PFSK-1 (cell line): ENCODE data around the gene IQCK.

Source experiments
- FOXP2 ChIP-seq: optimal IDR thresholded peaks from 2 replicates; pipeline ENCODE3; 2011; ENCODE audit warnings: borderline replicate concordance, control low read depth, inconsistent platforms; ENCODE audit not compliant: insufficient read depth; ENCODE audit errors: extremely low read length, extremely low read depth
- POLR2AphosphoS5 ChIP-seq: IDR thresholded peaks from 2 replicates; pipeline ENCODE4 v1.6.1; 2012; ENCODE audit warnings: low read depth, mild to moderate bottlenecking, control low read depth, low read length, moderate library complexity
- SIN3A ChIP-seq: IDR thresholded peaks from 2 replicates; pipeline ENCODE4 v1.6.1; 2012; ENCODE audit warnings: mild to moderate bottlenecking, low read length, moderate library complexity, borderline replicate concordance; ENCODE audit not compliant: insufficient read depth
- TAF1 ChIP-seq: IDR thresholded peaks from 2 replicates; pipeline ENCODE4 v1.6.1; 2012; ENCODE audit warnings: low read length, control low read depth, borderline replicate concordance; ENCODE audit not compliant: insufficient read depth
- TF ChIP-seq, protein P1 (sequence below), 2 experiments: IDR thresholded peaks; 2 replicates each; pipeline versions ENCODE4 v1.6.1 to v1.8.0; 2011 to 2012; ENCODE audit warnings: low read depth in 2 of 2, low read length in 2 of 2, control low read depth in 1 of 2, inconsistent platforms in 1 of 2, mild to moderate bottlenecking in 1 of 2, moderate library complexity in 1 of 2; ENCODE audit not compliant: insufficient read depth in 1 of 2

IQCK gene

DNA sequence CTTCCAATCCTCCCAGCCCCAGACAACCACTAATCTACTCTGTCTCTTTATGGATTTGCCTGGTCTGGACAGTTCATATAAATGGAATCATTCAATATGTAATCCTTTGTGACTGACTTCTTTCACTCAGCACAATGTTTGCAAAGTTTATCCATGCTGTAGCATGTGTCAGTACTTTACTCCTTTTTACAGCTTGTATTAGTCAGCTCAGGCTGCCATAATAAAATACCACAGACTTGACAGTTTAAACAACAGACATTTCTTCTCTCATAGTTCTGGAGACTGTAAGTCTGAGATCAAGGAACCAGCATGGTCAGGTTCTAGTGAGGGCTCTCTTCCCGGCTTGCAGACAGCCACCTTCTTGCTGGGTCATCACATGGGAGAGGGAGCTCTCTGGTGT is 125.3 kb downstream of the IQCK start:
- TF ChIP-seq, protein P1, sequence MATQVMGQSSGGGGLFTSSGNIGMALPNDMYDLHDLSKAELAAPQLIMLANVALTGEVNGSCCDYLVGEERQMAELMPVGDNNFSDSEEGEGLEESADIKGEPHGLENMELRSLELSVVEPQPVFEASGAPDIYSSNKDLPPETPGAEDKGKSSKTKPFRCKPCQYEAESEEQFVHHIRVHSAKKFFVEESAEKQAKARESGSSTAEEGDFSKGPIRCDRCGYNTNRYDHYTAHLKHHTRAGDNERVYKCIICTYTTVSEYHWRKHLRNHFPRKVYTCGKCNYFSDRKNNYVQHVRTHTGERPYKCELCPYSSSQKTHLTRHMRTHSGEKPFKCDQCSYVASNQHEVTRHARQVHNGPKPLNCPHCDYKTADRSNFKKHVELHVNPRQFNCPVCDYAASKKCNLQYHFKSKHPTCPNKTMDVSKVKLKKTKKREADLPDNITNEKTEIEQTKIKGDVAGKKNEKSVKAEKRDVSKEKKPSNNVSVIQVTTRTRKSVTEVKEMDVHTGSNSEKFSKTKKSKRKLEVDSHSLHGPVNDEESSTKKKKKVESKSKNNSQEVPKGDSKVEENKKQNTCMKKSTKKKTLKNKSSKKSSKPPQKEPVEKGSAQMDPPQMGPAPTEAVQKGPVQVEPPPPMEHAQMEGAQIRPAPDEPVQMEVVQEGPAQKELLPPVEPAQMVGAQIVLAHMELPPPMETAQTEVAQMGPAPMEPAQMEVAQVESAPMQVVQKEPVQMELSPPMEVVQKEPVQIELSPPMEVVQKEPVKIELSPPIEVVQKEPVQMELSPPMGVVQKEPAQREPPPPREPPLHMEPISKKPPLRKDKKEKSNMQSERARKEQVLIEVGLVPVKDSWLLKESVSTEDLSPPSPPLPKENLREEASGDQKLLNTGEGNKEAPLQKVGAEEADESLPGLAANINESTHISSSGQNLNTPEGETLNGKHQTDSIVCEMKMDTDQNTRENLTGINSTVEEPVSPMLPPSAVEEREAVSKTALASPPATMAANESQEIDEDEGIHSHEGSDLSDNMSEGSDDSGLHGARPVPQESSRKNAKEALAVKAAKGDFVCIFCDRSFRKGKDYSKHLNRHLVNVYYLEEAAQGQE (IDR thresholded peaks at IDR 0.05; ENCODE audit: insufficient read depth in 1 of 2, low read depth in 2 of 2, low read length in 2 of 2): no peak
- TF ChIP-seq SIN3A: no peak

- no peak for TF ChIP-seq TAF1
- TF ChIP-seq FOXP2: no peak
- no peak for TF ChIP-seq SIN3A
- TF ChIP-seq, protein P1 (IDR thresholded peaks at IDR 0.05; ENCODE audit: insufficient read depth in 1 of 2, low read depth in 2 of 2, low read length in 2 of 2): no peak
- TF ChIP-seq POLR2AphosphoS5: no peak
Observed at GRCh38 chr16:19844945-19845641, 127.0 kb downstream of the IQCK start.

DNA sequence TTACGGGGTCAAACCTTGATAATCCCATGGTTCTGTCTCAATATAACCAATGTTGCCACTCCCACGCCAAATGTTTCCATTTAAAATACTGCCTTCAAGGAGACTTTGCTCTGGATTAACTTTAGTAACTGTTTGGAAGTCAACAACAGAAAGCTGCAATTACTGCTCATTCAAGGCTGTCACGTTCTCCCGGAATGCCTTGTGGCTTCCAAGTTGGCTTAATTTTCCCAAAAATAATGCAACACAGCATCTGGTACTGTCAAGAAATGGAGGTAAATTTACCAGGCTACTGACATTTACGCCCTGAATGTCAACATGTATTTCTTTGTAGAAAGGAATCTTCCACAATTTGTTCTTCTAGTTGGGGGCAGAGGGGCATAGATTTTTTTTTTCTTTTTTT is 128.4 kb downstream of the IQCK start:
- TF ChIP-seq POLR2AphosphoS5 (no peak), SIN3A (no peak), TAF1 (no peak), FOXP2 (no peak)
- TF ChIP-seq, protein P1 (IDR thresholded peaks at IDR 0.05; ENCODE audit: insufficient read depth in 1 of 2, low read depth in 2 of 2, low read length in 2 of 2): no peak

DNA sequence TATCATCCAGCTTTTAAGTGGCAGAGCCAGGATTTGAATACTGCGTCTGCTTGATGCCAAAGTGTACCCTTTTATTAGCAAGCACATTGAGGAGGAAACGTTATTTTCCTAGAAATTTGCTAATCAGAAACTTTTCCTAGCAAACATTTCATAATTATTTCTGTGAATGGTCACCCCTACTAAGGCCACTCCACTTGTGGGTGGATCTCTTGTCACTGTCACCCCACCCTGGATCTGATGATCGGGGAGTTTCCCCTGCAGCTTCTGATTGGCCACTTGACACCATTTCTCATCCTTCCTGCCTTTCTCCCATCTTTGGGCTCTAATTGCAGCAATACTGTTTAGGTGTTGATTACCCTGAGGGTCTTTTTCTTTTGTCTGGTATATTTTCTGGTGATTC is 130.7 kb downstream of the IQCK start:
- TF ChIP-seq TAF1: no peak

DNA sequence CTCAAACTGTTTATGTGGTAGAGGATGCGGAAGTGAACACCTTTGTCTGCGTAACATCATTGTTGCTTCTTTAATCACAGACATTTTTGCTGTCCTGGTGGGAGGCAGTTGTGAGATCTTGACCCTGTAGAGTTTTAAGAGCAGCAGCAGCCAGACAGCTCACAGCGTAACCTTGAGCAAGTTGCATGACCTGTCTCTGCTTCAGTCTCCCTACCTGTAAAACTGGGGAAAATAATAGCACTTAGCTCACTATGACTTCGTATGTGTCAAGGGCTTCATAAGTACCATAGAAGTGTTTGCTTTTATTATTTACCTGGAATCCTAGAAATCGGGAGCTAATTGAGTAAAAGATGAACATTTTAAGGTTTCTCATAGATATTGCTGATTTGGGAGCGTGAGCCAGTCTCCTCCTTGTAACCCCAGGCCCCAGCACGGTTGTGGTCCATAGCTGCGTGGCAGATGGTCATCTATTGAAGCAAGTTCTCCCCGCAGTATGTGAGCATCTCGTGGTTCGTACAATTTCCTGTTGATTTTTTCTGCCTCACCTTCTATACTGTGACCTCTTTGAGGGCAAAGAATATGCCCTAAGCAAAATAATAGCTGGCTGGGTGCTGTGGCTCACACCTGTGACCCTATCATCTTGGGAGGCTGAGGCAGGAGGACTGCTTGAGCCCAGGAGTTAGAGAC is 132.2 kb downstream of the IQCK start:
- TF ChIP-seq, protein P1 (IDR thresholded peaks at IDR 0.05; ENCODE audit: insufficient read depth in 1 of 2, low read depth in 2 of 2, low read length in 2 of 2): no peak
- TF ChIP-seq TAF1 (no peak), POLR2AphosphoS5 (no peak), FOXP2 (no peak), SIN3A (no peak)
